BJ (cell line): ENCODE measurements around the gene CDKN2B. TPM values are rescaled to one million over a fixed set of nuclear protein-coding genes. Genes with fewer than 3 reads are reported as not detected.

Experiments used
- CTCF ChIA-PET: fragments of 350-600 bp; formaldehyde crosslinking; extraction: SDS; loops from one replicate; lab custom pipeline; 2021; ENCODE audit warnings: antibody characterized with exemption, inconsistent platforms; lab: Yijun Ruan, JAX
- POLR2A ChIA-PET: fragments of 300-600 bp; sonication (Branson Sonifier 250); formaldehyde crosslinking; extraction: SDS; loops from one replicate; lab custom pipeline; 2021; ENCODE audit warnings: antibody characterized with exemption; lab: Charles Lee
- DNase-seq: peaks from one replicate; pipeline ENCODE4 v3.0.0-alpha.2; 2011; ENCODE audit warnings: low read depth
- H3K27me3 ChIP-seq: 2 replicates; pipeline ENCODE4 v1.6.0; 2011; ENCODE audit warnings: low read length; ENCODE audit not compliant: control insufficient read depth, insufficient read depth
- H3K36me3 ChIP-seq: 2 replicates; pipeline ENCODE4 v1.5.1; 2011; ENCODE audit warnings: low read length; ENCODE audit not compliant: control insufficient read depth, insufficient read depth
- H3K4me3 ChIP-seq: 2 replicates; pipeline ENCODE4 v1.5.1; 2011; ENCODE audit warnings: low read depth, mild to moderate bottlenecking, control low read depth, low read length
- polyA plus RNA-seq: library from polyadenylated mRNA; depleted of rRNA; stranded (reverse); fragments of >200 nt; gene quantifications from 2 replicates; pipeline ENCODE4 v1.2.3, GENCODE V29; 2011
- TF ChIP-seq, protein P1 (sequence below): IDR thresholded peaks from 2 replicates; pipeline ENCODE4 v1.5.1; 2011; ENCODE audit warnings: low read depth, mild to moderate bottlenecking, control low read depth, inconsistent platforms, low read length, moderate library complexity; ENCODE audit not compliant: insufficient read depth

Gene CDKN2B
- polyA plus RNA-seq, 1 experiment: 5.2 TPM

DNA sequence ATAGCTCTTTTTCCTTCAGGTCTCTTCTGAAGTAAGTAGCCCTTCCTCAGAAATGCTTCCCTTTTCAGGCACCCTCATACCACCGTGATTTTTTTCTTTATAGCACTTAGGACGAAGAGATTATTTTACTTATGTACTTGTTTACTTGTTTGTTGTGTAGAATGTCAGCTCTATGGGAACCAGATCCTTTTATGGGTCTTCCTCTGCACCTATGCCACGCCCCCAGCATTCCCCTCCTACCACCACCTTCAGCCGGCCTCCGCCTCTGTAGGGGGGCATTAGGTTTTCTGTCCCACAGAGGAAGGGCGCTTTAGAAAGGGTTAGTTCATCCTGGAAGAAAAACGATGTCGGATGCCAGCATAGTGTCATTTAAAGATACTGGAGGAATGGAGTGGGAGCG, 12.7 kb downstream of the CDKN2B start:
- CTCF ChIA-PET: interaction anchor here (0.8 to 5.8 kb wide), 5 partner anchors 12 to 163 kb away, joined by 3 to 40 read pairs (median 4); partner anchors contain the start of gene CDKN2B
- no peak for DNase-seq
- no peaks in the 10 kb centered on the region for H3K36me3 ChIP-seq
- TF ChIP-seq, protein P1, sequence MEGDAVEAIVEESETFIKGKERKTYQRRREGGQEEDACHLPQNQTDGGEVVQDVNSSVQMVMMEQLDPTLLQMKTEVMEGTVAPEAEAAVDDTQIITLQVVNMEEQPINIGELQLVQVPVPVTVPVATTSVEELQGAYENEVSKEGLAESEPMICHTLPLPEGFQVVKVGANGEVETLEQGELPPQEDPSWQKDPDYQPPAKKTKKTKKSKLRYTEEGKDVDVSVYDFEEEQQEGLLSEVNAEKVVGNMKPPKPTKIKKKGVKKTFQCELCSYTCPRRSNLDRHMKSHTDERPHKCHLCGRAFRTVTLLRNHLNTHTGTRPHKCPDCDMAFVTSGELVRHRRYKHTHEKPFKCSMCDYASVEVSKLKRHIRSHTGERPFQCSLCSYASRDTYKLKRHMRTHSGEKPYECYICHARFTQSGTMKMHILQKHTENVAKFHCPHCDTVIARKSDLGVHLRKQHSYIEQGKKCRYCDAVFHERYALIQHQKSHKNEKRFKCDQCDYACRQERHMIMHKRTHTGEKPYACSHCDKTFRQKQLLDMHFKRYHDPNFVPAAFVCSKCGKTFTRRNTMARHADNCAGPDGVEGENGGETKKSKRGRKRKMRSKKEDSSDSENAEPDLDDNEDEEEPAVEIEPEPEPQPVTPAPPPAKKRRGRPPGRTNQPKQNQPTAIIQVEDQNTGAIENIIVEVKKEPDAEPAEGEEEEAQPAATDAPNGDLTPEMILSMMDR: no peak
- POLR2A ChIA-PET: no interaction called here
- H3K27me3 ChIP-seq: no peaks in the 10 kb centered on the region
- no peak overlapping the region for H3K4me3 ChIP-seq

GRCh38 chr9:21995666-21996398, 13.3 kb downstream of the CDKN2B start:
- DNase-seq: no peak
- ChIA-PET POLR2A (no interaction called here), CTCF (interaction anchor here (0.6 to 5.8 kb wide), 8 partner anchors 12 to 184 kb away, joined by 3 to 40 read pairs (median 4); partner anchors contain the start of gene CDKN2B)
- TF ChIP-seq, protein P1: peak; percentile 37; the same call in 1 of the 2 replicates
- Histone ChIP-seq H3K36me3 (no peaks in the 10 kb centered on the region), H3K4me3 (peak overlapping the region; percentile 86), H3K27me3 (no peaks in the 10 kb centered on the region)

DNA sequence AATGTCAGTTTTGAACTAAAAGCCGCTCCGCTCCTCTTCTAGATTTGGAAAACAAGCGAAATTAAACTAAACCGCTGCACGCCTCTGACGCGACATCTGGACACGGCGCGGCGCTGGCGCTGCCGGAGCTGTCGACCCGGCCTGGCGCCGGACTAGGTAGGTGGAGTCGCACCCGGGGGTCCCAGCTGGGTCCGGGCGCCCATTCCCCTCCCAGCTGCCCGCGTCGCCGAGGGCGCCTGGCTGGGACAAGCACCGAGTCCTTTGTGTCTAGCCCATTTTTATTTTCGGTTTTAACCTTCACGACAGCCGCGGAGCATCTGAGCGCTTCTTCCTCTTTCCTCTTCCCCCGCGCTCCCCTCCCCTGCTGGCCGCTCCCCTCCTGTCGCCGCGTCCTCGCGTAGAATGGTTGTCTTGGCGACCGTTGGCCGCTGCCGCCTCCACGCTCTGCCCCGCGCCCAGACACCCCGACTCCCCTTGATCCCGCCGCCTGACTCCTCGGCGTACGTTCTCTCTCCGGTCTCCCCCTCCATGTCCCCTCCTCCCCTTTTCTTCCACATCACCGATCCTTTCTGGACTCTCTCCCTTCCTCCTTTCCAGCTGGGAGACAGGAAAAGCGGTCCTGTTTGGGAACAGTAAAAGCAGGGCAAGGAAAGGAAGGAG, 14.0 kb downstream of the CDKN2B start:
- Histone ChIP-seq H3K27me3 (no peaks in the 10 kb centered on the region), H3K4me3 (peak overlapping the region; percentile 86), H3K36me3 (no peaks in the 10 kb centered on the region)
- POLR2A ChIA-PET: interaction anchor here (0.6 kb wide), 1 partner anchor 439 kb away, joined by 4 read pairs; no protein-coding TSS in a partner anchor
- CTCF ChIA-PET: interaction anchor here (0.6 to 5.8 kb wide), 12 partner anchors 12 to 249 kb away, joined by 3 to 40 read pairs (median 4); partner anchors contain the start of gene CDKN2B
- no peak for DNase-seq
- TF ChIP-seq, protein P1: no peak

DNA sequence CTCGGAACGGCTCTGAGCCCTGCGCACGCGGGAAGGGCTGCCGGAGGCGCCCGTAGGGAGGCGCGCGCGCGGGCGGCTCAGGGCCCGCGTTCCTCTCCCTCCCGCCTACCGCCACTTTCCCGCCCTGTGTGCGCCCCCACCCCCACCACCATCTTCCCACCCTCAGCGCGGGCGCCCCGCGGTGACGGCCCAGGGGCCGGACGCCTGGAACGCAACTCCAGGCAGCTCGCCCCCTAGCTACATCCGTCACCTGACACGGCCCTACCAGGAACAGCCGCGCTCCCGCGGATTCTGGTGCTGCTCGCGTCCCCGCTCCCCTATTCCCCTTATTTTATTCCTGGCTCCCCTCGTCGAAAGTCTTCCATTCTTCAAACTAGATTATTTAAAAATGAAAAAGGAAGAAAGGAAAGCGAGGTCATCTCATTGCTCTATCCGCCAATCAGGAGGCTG, 14.5 kb downstream of the CDKN2B start, which contains the start of gene CDKN2B-AS1:
Gene CDKN2B-AS1, plus strand, starts transcription at position 236 of the 450 bp plus-strand sequence.
- H3K27me3 ChIP-seq: no peaks in the 10 kb centered on the region
- ChIA-PET POLR2A (interaction anchor here (0.6 kb wide), 1 partner anchor 438 kb away, joined by 4 read pairs; no protein-coding TSS in a partner anchor), CTCF (interaction anchor here (0.6 to 5.8 kb wide), 12 partner anchors 13 to 249 kb away, joined by 3 to 40 read pairs (median 4); partner anchors contain the start of gene CDKN2B)
- DNase-seq: no peak
- no peaks in the 10 kb centered on the region for H3K36me3 ChIP-seq
- TF ChIP-seq, protein P1: no peak
- H3K4me3 ChIP-seq: peak within 1 kb of the TSS; percentile 86
